ENCODE data around the gene ACY1. TPM values are rescaled to one million over a fixed set of nuclear protein-coding genes. Genes with fewer than 3 reads are reported as not detected.
A peak's percentile ranks its signal among the peaks of the same experiment; 100 is the strongest.

The ACY1 gene
- total RNA-seq, 1 experiment from 2014 or later = 62.6 TPM

- Histone ChIP-seq H2BK15ac (ENCODE audit: low read depth, low read length) (no peak overlapping the region), H3K27me3 (ENCODE audit: insufficient read depth, low read length) (no peaks in the 10 kb centered on the region), H3K56ac (ENCODE audit: insufficient read length, low read depth, low read length) (no peak overlapping the region), H3K79me1 (ENCODE audit: insufficient read depth, low read depth, low read length, poor library complexity, severe bottlenecking) (no peaks in the 10 kb centered on the region), H3K4me1 (ENCODE audit: insufficient read depth, low read length) (peaks cover 15% of the 10 kb centered on the region; the same call in 1 of the 2 replicates), H3K9me3 (ENCODE audit: control insufficient read depth, low read depth, low read length) (no peaks in the 10 kb centered on the region), H3K23ac (ENCODE audit: insufficient read length, low read depth, low read length) (no peak overlapping the region), H2BK20ac (ENCODE audit: low read depth, low read length, poor library complexity, severe bottlenecking) (no peak overlapping the region), H3K18ac (ENCODE audit: insufficient read length, low read depth, low read length) (no peak overlapping the region), H3K27ac (ENCODE audit: insufficient read length, low read depth, low read length) (no peak overlapping the region), H3K4ac (ENCODE audit: low read depth, low read length) (no peak overlapping the region), H3K79me2 (ENCODE audit: insufficient read depth, low read length) (no peaks in the 10 kb centered on the region), H2AFZ (ENCODE audit: low read length) (no peak overlapping the region), H3K4me2 (ENCODE audit: insufficient read depth, insufficient read length, low read length) (no peak overlapping the region), H2BK120ac (ENCODE audit: low read depth, low read length, poor library complexity, severe bottlenecking) (no peak overlapping the region), H2BK5ac (ENCODE audit: insufficient read length, low read length) (no peak overlapping the region), H4K8ac (replicated peaks; ENCODE audit: insufficient read length, low read depth, low read length) (no peak overlapping the region), H3K23me2 (ENCODE audit: insufficient read length, low read depth, low read length, poor library complexity, severe bottlenecking) (no peaks in the 10 kb centered on the region), H2BK12ac (ENCODE audit: insufficient read length, low read depth, low read length) (no peak overlapping the region), H2AK5ac (ENCODE audit: insufficient read length, low read length) (no peak overlapping the region), H3T11ph (ENCODE audit: low read length) (no peak overlapping the region), H4K20me1 (ENCODE audit: control insufficient read depth, insufficient read depth, insufficient read length) (no peaks in the 10 kb centered on the region), H3K14ac (ENCODE audit: insufficient read depth, low read length) (0 out of 2 replicates have a peak overlapping the region, but pooled peaks have one; percentile 31), H3K9ac (ENCODE audit: extremely low read depth, insufficient read length, low read length) (no peak overlapping the region), H4K5ac (ENCODE audit: insufficient read length, low read depth, low read length) (no peak overlapping the region), H4K91ac (ENCODE audit: insufficient read length, low read depth, low read length) (no peak overlapping the region)
- DNase-seq = no peak
- Mint-ChIP-seq H3K9me3 (no peaks in the 10 kb centered on the region), H3K4me1 (peaks cover 46 to 60% of the 10 kb centered on the region in 2 experiments), H3K36me3 (ENCODE audit: insufficient read depth in 1 of 3, low read depth in 3 of 3) (no peaks in the 10 kb centered on the region; a peak in 1 of 7 replicates), H3K4me3 (no peak overlapping the region), H3K27ac (no peak overlapping the region; a peak in 1 of 7 replicates), H3K27me3 (ENCODE audit: low read depth) (peaks cover 4% of the 10 kb centered on the region)
- TF ChIP-seq, protein P1, sequence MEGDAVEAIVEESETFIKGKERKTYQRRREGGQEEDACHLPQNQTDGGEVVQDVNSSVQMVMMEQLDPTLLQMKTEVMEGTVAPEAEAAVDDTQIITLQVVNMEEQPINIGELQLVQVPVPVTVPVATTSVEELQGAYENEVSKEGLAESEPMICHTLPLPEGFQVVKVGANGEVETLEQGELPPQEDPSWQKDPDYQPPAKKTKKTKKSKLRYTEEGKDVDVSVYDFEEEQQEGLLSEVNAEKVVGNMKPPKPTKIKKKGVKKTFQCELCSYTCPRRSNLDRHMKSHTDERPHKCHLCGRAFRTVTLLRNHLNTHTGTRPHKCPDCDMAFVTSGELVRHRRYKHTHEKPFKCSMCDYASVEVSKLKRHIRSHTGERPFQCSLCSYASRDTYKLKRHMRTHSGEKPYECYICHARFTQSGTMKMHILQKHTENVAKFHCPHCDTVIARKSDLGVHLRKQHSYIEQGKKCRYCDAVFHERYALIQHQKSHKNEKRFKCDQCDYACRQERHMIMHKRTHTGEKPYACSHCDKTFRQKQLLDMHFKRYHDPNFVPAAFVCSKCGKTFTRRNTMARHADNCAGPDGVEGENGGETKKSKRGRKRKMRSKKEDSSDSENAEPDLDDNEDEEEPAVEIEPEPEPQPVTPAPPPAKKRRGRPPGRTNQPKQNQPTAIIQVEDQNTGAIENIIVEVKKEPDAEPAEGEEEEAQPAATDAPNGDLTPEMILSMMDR (conservative IDR thresholded peaks at IDR 0.05) = no peak
- WGBS (ENCODE audit: extremely low coverage, insufficient read length, low lambda C conversion rate) = no CpG with 5 or more reads among the region's 6 CpGs
These were observed 23.4 kb downstream of the ACY1 start for GRCh38 chr3:52006820-52007133.

All from H9 (cell line).